K562 (cell line): ENCODE results near the gene NOVA1. TPM values are rescaled to one million over a fixed set of nuclear protein-coding genes. Genes with fewer than 3 reads are reported as not detected.

Experiments
- ATAC-seq: fragments of 200-7000 bp; cut with Tn5 transposase; 3 replicates; pipeline ENCODE4 v1.9.1; 2020; ENCODE audit warnings: moderate library complexity
- BruUV-seq: library from RNA; stranded (reverse); fragments of 400-500 nt; replicated peaks from 2 replicates; lab custom pipeline; 2021; lab: Mats Ljungman, UMichigan
- CTCF ChIA-PET: fragments of 300-600 bp; formaldehyde crosslinking; extraction: SDS; loops from one replicate; lab custom pipeline; 2021; ENCODE audit warnings: low intra/inter-chr PET ratio; lab: Yijun Ruan, JAX
- POLR2A ChIA-PET: fragments of 300-600, 350-650 bp; sonication (Branson Sonifier 250); formaldehyde crosslinking; extraction: SDS; loops from one replicate; lab custom pipeline; 2021; ENCODE audit warnings: antibody characterized with exemption, inconsistent platforms; lab: Yijun Ruan, JAX
- DNase-seq, 4 experiments: peaks; one replicate each; pipeline versions ENCODE4 v3.0.0 to v3.0.0-alpha.2; 2011 to 2018; ENCODE audit warnings: low spot score in 3 of 4, mixed read lengths in 3 of 4; ENCODE audit errors: extremely low read depth in 1 of 4
- FAIRE-seq: peaks from 2 replicates; lab custom pipeline; 2011; peaks lifted over from hg19 to GRCh38; lab: Jason Lieb, UNC
- H2AFZ ChIP-seq: 2 replicates; pipeline ENCODE4 v1.6.0; 2011; ENCODE audit warnings: low read depth, low read length, control low read depth, inconsistent platforms
- H3K27ac ChIP-seq: fragments of 200-600 bp; 3 replicates; pipeline ENCODE4 v1.8.0; 2011; ENCODE audit warnings: low read depth, mild to moderate bottlenecking, control low read depth, inconsistent platforms, low read length, moderate library complexity, mixed read lengths; ENCODE audit errors: extremely low read depth
- H3K27me3 ChIP-seq, 2 experiments: fragments of 300-600 bp in 1 of 2; 2 replicates in 1 of 2; 3 replicates in 1 of 2; pipeline versions ENCODE4 v1.6.0 to v1.8.0; 2011; ENCODE audit warnings: inconsistent platforms in 2 of 2, low read length in 2 of 2, mild to moderate bottlenecking in 1 of 2, mixed read lengths in 1 of 2, moderate library complexity in 1 of 2; ENCODE audit not compliant: control insufficient read depth in 2 of 2, insufficient read depth in 2 of 2
- H3K36me3 ChIP-seq: fragments of 300-600 bp; 3 replicates; pipeline ENCODE4 v1.8.0; 2011; ENCODE audit warnings: mild to moderate bottlenecking, low read length, inconsistent platforms; ENCODE audit not compliant: control insufficient read depth, insufficient read depth
- H3K4me1 ChIP-seq, 2 experiments: fragments of 200-600 bp in 1 of 2; replicated peaks in 1 of 2; 2 replicates in 1 of 2; 3 replicates in 1 of 2; pipeline versions ENCODE4 v1.5.1 to v1.8.0; 2011; ENCODE audit warnings: inconsistent platforms in 2 of 2, low read length in 2 of 2, mild to moderate bottlenecking in 1 of 2, mixed read lengths in 1 of 2, moderate library complexity in 1 of 2; ENCODE audit not compliant: control insufficient read depth in 2 of 2, insufficient read depth in 2 of 2
- H3K4me2 ChIP-seq: 2 replicates; pipeline ENCODE4 v1.6.1; 2011; ENCODE audit warnings: low read length, control low read depth, inconsistent platforms, mixed read lengths; ENCODE audit not compliant: insufficient read depth
- H3K4me3 ChIP-seq: fragments of 200-600 bp; sonication (generic), shearing (Covaris generic); 2 replicates; pipeline ENCODE4 v1.5.1; 2016; ENCODE audit warnings: control low read depth, inconsistent platforms
- H3K79me2 ChIP-seq: fragments of 200-600 bp; 3 replicates; pipeline ENCODE4 v1.8.0; 2011; ENCODE audit warnings: low read length, inconsistent platforms; ENCODE audit not compliant: control insufficient read depth, insufficient read depth
- H3K9ac ChIP-seq, 2 experiments: 2 replicates each; pipeline versions ENCODE4 v1.6.0 to v1.6.1; 2011; ENCODE audit warnings: low read depth in 2 of 2, low read length in 2 of 2, control low read depth in 1 of 2, inconsistent platforms in 1 of 2, mild to moderate bottlenecking in 1 of 2, mixed read lengths in 1 of 2; ENCODE audit not compliant: insufficient read depth in 1 of 2
- H3K9me1 ChIP-seq: one replicate; pipeline ENCODE4 v1.6.0; 2011; ENCODE audit warnings: inconsistent platforms, mild to moderate bottlenecking, low read length, moderate library complexity; ENCODE audit not compliant: control insufficient read depth, insufficient read depth
- H3K9me3 ChIP-seq: replicated peaks from 2 replicates; pipeline ENCODE4 v1.5.1; 2011; ENCODE audit warnings: low read depth, low read length, inconsistent platforms; ENCODE audit not compliant: control insufficient read depth, insufficient read depth
- H4K20me1 ChIP-seq: replicated peaks from 2 replicates; pipeline ENCODE4 v1.6.1; 2011; ENCODE audit warnings: low read length, inconsistent platforms, mixed read lengths; ENCODE audit not compliant: control insufficient read depth, insufficient read depth
- DDX20 ChIP-seq: fragments of 450-650 bp; IDR thresholded peaks from 2 replicates; pipeline ENCODE4 v1.6.1; 2016; ENCODE audit warnings: missing genetic modification characterization, low read depth, mild to moderate bottlenecking, missing compliant biosample characterization, moderate library complexity
- FOXO4 ChIP-seq: fragments of 450-650 bp; formaldehyde crosslinking; IDR thresholded peaks from 2 replicates; pipeline ENCODE4 v1.4.0; 2020; ENCODE audit warnings: mild to moderate bottlenecking, moderate library complexity
- HCFC1 ChIP-seq: IDR thresholded peaks from 2 replicates; pipeline ENCODE4 v1.6.1; 2012; ENCODE audit warnings: low read depth, low read length, improper control_type of control experiment
- KDM5B ChIP-seq: fragments of 200-600 bp; sonication (generic); IDR thresholded peaks from 2 replicates; pipeline ENCODE4 v1.6.1; 2012; ENCODE audit warnings: low read depth, mild to moderate bottlenecking, moderate library complexity, low read length, control low read depth, inconsistent platforms; ENCODE audit not compliant: insufficient replicate concordance
- KLF1 ChIP-seq: fragments of 450-650 bp; IDR thresholded peaks from 2 replicates; pipeline ENCODE4 v1.6.1; 2016; ENCODE audit warnings: missing genetic modification characterization, missing compliant biosample characterization
- MTA2 ChIP-seq: fragments of 450-650 bp; IDR thresholded peaks from 2 replicates; pipeline ENCODE4 v1.6.1; 2016; ENCODE audit warnings: low read depth
- RBFOX2 ChIP-seq: fragments of 200-400 bp; formaldehyde crosslinking; IDR thresholded peaks from 2 replicates; pipeline ENCODE4 v1.6.1; 2017; ENCODE audit warnings: low read depth, mild to moderate bottlenecking, low read length, moderate library complexity
- SNIP1 ChIP-seq: fragments of 450-650 bp; IDR thresholded peaks from 2 replicates; pipeline ENCODE4 v1.7.1; 2017; ENCODE audit warnings: low read depth, mild to moderate bottlenecking
- TSC22D4 ChIP-seq: fragments of 450-650 bp; IDR thresholded peaks from 2 replicates; pipeline ENCODE4 v1.6.1; 2016; ENCODE audit warnings: missing genetic modification characterization, missing biosample characterization, control low read depth
- YY1 ChIP-seq, 3 experiments: IDR thresholded peaks; 2 replicates each; pipeline ENCODE4 v1.6.1; 2011; ENCODE audit warnings: low read length in 2 of 3, mild to moderate bottlenecking in 2 of 3, moderate library complexity in 2 of 3, borderline replicate concordance in 1 of 3, control low read depth in 1 of 3, low read depth in 1 of 3; ENCODE audit not compliant: insufficient read depth in 3 of 3, insufficient replicate concordance in 2 of 3, control insufficient read depth in 1 of 3, insufficient read length in 1 of 3; ENCODE audit errors: extremely low read depth in 1 of 3
- ZNF316 ChIP-seq: fragments of 450-650 bp; IDR thresholded peaks from 2 replicates; pipeline ENCODE4 v1.6.1; 2016
- ZNF57 ChIP-seq: fragments of 450-650 bp; formaldehyde crosslinking; IDR thresholded peaks from 2 replicates; pipeline ENCODE4 v1.4.0; 2020; ENCODE audit warnings: mild to moderate bottlenecking, moderate library complexity
- ZNF696 ChIP-seq: fragments of 250-450 bp; sonication (Bioruptor Pico); conservative IDR thresholded peaks from 2 replicates; pipeline ENCODE4 v1.4.0; 2020; ENCODE audit warnings: mild to moderate bottlenecking, moderate library complexity
- WGBS: fragments of 100-300 bp; shearing (Covaris generic); methylation state at CpG from one replicate; pipeline ENCODE4 v1.1.6; 2016; ENCODE audit warnings: low coverage, mixed read lengths; ENCODE audit not compliant: insufficient coverage; ENCODE audit errors: missing lambda C conversion rate; 5-methylcytosine and 5-hydroxymethylcytosine counted together
- in situ Hi-C: fragments of 300-500 bp; cut with MboI; formaldehyde crosslinking; loops from 4 replicates; pipeline ENCODE4 v1.15.0; 2018; ENCODE audit warnings: inconsistent platforms, mixed read lengths
- intact Hi-C: fragments of 100-400 bp; cut with micrococcal nuclease; formaldehyde crosslinking; loops from 2 replicates; pipeline ENCODE4 v1.14.2; 2022
- polyA plus RNA-seq, 8 experiments: library from polyadenylated mRNA; depleted of rRNA in 4 of 8; stranded (reverse) in 5 of 8; unstranded in 3 of 8; fragments of >200 nt; fragmentation: Nextera tagmentation in 2 of 8; fragmentation: Illumina TruSeq in 1 of 8; extraction: Ambion mirVana in 2 of 8; extraction: Trizol in 1 of 8; gene quantifications; 2 replicates each; pipeline versions ENCODE4 v1.2.1 to v1.2.3, GENCODE V29; 2011 to 2014; ENCODE audit warnings: inconsistent platforms in 1 of 8, missing spikeins in 1 of 8
- total RNA-seq, 7 experiments: library from RNA; depleted of rRNA in 6 of 7; stranded (reverse); fragments of >200 nt in 6 of 7; fragmentation: Illumina TruSeq in 2 of 7; extraction: Trizol in 2 of 7; gene quantifications; 2 replicates each; pipeline versions ENCODE4 v1.2.1 to v1.2.3, GENCODE V29; 2011 to 2021; ENCODE audit warnings: low replicate concordance in 1 of 7
- TF ChIP-seq, protein P1 (sequence below): sonication (generic); formaldehyde crosslinking; IDR thresholded peaks from 2 replicates; pipeline ENCODE4 v1.8.0; 2022; ENCODE audit warnings: missing genetic modification reagents, mild to moderate bottlenecking, moderate library complexity, borderline replicate concordance
- TF ChIP-seq, protein P2 (sequence below): sonication (generic); formaldehyde crosslinking; IDR thresholded peaks from 2 replicates; pipeline ENCODE4 v1.8.0; 2022; ENCODE audit warnings: mild to moderate bottlenecking, missing genetic modification reagents
- TF ChIP-seq, protein P3 (sequence below): fragments of 450-650 bp; IDR thresholded peaks from 2 replicates; pipeline ENCODE4 v1.7.0; 2016; ENCODE audit warnings: borderline replicate concordance

The NOVA1 gene
- total and polyA plus RNA-seq, 9 of the 15 experiments (the other 6 are each of a cell fraction or from before 2014, with no cell fraction given) = 0.01 TPM; not detected in 8

- TF ChIP-seq SNIP1 = no peak
- no peak for TF ChIP-seq ZNF696 (CRISPR knock-in tag)
- TF ChIP-seq ZNF316 = no peak
Observed at GRCh38 chr14:26486922-26487321, 110.9 kb downstream of the NOVA1 start (continued).

- WGBS = 0% methylated on average over 2 of the region's 2 CpGs
- FAIRE-seq = no peak
- no peak overlapping the region for H3K27ac ChIP-seq
Observed at GRCh38 chr14:26484562-26484961, 113.3 kb downstream of the NOVA1 start.

More at GRCh38 chr14:26484562-26484961, 113.3 kb downstream of the NOVA1 start:
- no TSS peak for BruUV-seq
- intact Hi-C loops (no loop called here), in situ Hi-C loops (no loop called here)
- Histone ChIP-seq H3K4me1 (no peaks in the 10 kb centered on the region), H3K9me1 (no peaks in the 10 kb centered on the region), H2AFZ (no peak overlapping the region), H4K20me1 (no peaks in the 10 kb centered on the region), H3K9me3 (no peaks in the 10 kb centered on the region; the same call in 1 of the 2 replicates), H3K4me3 (no peak overlapping the region), H3K4me2 (no peak overlapping the region), H3K79me2 (no peaks in the 10 kb centered on the region), H3K36me3 (no peaks in the 10 kb centered on the region), H3K27me3 (no peaks in the 10 kb centered on the region), H3K9ac (no peak overlapping the region)
- ATAC-seq (no peak), DNase-seq (no peak)
- POLR2A ChIA-PET = interaction anchor here (0.6 kb wide), 1 partner anchor 174 kb away, joined by 4 read pairs; no protein-coding TSS in a partner anchor
- no peak for TF ChIP-seq RBFOX2
- TF ChIP-seq, protein P1, sequence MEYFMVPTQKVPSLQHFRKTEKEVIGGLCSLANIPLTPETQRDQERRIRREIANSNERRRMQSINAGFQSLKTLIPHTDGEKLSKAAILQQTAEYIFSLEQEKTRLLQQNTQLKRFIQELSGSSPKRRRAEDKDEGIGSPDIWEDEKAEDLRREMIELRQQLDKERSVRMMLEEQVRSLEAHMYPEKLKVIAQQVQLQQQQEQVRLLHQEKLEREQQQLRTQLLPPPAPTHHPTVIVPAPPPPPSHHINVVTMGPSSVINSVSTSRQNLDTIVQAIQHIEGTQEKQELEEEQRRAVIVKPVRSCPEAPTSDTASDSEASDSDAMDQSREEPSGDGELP = no peak
- TF ChIP-seq KDM5B = no peak
- TF ChIP-seq, protein P2, sequence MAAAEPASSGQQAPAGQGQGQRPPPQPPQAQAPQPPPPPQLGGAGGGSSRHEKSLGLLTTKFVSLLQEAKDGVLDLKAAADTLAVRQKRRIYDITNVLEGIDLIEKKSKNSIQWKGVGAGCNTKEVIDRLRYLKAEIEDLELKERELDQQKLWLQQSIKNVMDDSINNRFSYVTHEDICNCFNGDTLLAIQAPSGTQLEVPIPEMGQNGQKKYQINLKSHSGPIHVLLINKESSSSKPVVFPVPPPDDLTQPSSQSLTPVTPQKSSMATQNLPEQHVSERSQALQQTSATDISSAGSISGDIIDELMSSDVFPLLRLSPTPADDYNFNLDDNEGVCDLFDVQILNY = no peak
- TF ChIP-seq FOXO4 (CRISPR knock-in tag) = no peak
- no peak for TF ChIP-seq TSC22D4
- no peak for TF ChIP-seq YY1 (IDR thresholded peaks at IDR 0.05; ENCODE audit: borderline replicate concordance in 1 of 3, control insufficient read depth in 1 of 3, extremely low read depth in 1 of 3, insufficient read depth in 3 of 3, insufficient read length in 1 of 3, insufficient replicate concordance in 2 of 3, low read depth in 1 of 3, low read length in 2 of 3)
- no peak for TF ChIP-seq DDX20 (tag)
- no peak for TF ChIP-seq ZNF57 (CRISPR knock-in tag)
- no peak for TF ChIP-seq HCFC1
- TF ChIP-seq MTA2 = no peak
- TF ChIP-seq, protein P3, sequence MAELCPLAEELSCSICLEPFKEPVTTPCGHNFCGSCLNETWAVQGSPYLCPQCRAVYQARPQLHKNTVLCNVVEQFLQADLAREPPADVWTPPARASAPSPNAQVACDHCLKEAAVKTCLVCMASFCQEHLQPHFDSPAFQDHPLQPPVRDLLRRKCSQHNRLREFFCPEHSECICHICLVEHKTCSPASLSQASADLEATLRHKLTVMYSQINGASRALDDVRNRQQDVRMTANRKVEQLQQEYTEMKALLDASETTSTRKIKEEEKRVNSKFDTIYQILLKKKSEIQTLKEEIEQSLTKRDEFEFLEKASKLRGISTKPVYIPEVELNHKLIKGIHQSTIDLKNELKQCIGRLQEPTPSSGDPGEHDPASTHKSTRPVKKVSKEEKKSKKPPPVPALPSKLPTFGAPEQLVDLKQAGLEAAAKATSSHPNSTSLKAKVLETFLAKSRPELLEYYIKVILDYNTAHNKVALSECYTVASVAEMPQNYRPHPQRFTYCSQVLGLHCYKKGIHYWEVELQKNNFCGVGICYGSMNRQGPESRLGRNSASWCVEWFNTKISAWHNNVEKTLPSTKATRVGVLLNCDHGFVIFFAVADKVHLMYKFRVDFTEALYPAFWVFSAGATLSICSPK = no peak
- TF ChIP-seq KLF1 = no peak
- CTCF ChIA-PET = no interaction called here
